Stimulated activated CD4-positive, alpha-beta T cell treated with anti-CD3 and anti-CD28 coated beads, TNF-alpha, amount 100 ng/mL, for 4 hours (primary cell): Measurements from ENCODE around the gene APOA1.
"Not testable (repeated sequence)": the region's sequence is repeated elsewhere in the genome, so short reads cannot be mapped to it uniquely, and the experiment has no call there.

ENCODE experiments used
- DNase-seq, 3 experiments: peaks; one replicate each; pipeline ENCODE4 v3.0.0-alpha.2; 2020; ENCODE audit warnings: low read depth in 3 of 3

APOA1 gene

DNA sequence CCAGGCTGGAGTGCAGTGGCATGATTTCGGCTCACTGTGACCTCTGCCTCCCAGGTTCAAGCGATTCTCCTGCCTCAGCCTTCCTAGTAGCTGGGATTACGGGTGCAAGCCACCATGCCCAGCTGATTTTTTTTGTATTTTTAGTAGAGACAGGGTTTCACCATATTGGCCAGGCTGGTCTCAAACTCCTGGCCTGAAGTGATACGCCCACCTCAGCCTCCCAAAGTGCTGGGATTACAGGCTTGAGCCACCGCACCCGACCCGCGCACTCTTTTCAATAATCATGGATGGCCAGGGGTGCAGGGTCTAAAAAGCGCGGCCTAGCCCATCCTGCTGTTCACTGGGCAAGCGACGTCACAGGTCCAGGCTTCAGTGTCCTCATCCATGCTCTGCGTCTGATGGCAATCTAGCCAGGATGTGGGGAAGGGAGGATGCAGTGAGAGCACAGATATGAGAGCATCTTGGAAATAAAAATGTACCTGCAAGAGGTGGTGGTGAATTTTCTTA, 2.8 kb downstream of the APOA1 start:
- DNase-seq, result not testable (repeated sequence)

DNA sequence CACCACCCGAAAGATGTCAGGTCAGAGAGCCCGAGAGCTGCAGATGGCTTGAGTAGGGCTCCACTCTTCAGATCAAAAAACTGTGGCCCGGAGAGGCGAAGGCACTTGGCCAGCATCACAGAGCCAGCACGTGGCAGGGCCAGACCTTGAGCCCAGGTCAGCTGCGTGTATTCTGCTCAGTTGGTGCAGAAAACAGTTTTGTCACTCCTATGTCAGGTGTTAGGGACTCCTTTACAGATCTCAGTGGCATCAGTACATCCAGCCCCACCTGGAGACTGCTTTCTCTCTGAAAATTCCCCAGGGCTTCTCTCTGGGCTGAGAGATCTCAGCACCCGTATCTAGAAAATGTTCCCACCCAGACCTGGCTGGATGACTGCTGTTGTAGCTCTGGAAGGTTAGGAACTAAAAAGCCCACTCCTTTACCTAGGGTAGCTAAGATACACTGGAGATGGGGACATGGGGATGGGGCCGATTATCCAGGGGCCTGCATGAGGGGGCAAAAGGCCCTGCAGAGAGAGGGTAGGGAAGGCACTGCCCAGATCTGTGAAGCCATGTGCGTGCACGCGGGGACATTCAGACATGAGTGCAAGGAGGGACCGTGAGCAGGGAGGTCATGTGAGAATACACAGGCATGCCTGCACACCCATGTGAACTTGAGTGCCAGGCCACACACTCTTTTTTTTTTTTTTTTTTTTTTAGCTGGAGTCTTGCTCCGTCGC, 3.4 kb downstream of the APOA1 start:
- DNase-seq, result no peak

DNA sequence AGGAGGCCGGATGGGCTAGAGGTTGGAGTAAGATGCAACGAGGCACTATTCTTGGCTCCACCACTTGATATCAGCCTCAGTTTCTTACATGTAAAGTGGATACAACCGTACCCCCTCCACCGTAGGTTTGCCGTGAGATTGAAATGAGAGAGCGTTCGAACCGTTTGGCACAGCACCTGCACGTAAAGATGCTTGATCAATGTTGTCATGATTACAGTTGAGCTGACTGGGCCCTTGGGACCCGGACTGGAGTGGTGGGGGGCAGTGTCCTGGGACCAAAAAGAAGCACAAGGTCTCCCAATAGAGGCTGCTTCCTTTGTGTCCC, 4.0 kb downstream of the APOA1 start:
- DNase-seq, result no peak

DNA sequence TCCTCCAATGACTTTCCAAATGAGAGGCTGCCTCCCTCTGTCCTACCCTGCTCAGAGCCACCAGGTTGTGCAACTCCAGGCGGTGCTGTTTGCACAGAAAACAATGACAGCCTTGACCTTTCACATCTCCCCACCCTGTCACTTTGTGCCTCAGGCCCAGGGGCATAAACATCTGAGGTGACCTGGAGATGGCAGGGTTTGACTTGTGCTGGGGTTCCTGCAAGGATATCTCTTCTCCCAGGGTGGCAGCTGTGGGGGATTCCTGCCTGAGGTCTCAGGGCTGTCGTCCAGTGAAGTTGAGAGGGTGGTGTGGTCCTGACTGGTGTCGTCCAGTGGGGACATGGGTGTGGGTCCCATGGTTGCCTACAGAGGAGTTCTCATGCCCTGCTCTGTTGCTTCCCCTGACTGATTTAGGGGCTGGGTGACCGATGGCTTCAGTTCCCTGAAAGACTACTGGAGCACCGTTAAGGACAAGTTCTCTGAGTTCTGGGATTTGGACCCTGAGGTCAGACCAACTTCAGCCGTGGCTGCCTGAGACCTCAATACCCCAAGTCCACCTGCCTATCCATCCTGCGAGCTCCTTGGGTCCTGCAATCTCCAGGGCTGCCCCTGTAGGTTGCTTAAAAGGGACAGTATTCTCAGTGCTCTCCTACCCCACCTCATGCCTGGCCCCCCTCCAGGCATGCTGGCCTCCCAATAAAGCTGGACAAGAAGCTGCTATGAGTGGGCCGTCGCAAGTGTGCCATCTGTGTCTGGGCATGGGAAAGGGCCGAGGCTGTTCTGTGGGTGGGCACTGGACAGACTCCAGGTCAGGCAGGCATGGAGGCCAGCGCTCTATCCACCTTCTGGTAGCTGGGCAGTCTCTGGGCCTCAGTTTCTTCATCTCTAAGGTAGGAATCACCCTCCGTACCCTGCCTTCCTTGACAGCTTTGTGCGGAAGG, 4.8 kb downstream of the APOA1 start:
- DNase-seq, result no peak

DNA sequence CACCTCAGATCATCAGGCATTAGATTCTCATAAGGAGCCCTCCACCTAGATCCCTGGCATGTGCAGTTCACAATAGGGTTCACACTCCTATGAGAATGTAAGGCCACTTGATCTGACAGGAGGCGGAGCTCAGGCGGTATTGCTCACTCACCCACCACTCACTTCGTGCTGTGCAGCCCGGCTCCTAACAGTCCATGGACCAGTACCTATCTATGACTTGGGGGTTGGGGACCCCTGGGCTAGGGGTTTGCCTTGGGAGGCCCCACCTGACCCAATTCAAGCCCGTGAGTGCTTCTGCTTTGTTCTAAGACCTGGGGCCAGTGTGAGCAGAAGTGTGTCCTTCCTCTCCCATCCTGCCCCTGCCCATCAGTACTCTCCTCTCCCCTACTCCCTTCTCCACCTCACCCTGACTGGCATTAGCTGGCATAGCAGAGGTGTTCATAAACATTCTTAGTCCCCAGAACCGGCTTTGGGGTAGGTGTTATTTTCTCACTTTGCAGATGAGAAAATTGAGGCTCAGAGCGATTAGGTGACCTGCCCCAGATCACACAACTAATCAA, 5.6 kb downstream of the APOA1 start:
- DNase-seq, result no peak

DNA sequence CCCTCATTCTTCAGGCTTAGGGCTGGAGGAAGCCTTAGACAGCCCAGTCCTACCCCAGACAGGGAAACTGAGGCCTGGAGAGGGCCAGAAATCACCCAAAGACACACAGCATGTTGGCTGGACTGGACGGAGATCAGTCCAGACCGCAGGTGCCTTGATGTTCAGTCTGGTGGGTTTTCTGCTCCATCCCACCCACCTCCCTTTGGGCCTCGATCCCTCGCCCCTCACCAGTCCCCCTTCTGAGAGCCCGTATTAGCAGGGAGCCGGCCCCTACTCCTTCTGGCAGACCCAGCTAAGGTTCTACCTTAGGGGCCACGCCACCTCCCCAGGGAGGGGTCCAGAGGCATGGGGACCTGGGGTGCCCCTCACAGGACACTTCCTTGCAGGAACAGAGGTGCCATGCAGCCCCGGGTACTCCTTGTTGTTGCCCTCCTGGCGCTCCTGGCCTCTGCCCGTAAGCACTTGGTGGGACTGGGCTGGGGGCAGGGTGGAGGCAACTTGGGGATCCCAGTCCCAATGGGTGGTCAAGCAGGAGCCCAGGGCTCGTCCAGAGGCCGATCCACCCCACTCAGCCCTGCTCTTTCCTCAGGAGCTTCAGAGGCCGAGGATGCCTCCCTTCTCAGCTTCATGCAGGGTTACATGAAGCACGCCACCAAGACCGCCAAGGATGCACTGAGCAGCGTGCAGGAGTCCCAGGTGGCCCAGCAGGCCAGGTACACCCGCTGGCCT, 7.1 kb downstream of the APOA1 start:
- no peak for DNase-seq

DNA sequence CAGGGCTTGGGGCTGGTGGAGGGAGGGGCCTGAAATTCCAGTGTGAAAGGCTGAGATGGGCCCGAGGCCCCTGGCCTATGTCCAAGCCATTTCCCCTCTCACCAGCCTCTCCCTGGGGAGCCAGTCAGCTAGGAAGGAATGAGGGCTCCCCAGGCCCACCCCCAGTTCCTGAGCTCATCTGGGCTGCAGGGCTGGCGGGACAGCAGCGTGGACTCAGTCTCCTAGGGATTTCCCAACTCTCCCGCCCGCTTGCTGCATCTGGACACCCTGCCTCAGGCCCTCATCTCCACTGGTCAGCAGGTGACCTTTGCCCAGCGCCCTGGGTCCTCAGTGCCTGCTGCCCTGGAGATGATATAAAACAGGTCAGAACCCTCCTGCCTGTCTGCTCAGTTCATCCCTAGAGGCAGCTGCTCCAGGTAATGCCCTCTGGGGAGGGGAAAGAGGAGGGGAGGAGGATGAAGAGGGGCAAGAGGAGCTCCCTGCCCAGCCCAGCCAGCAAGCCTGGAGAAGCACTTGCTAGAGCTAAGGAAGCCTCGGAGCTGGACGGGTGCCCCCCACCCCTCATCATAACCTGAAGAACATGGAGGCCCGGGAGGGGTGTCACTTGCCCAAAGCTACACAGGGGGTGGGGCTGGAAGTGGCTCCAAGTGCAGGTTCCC, 7.8 kb downstream of the APOA1 start, which contains the start of gene APOC3:
Gene APOC3 (plus strand): TSS at position 383 of the 659 bp plus-strand sequence. CDS start 676 bp downstream, outside the sequence.
- DNase-seq, result no peak

DNA sequence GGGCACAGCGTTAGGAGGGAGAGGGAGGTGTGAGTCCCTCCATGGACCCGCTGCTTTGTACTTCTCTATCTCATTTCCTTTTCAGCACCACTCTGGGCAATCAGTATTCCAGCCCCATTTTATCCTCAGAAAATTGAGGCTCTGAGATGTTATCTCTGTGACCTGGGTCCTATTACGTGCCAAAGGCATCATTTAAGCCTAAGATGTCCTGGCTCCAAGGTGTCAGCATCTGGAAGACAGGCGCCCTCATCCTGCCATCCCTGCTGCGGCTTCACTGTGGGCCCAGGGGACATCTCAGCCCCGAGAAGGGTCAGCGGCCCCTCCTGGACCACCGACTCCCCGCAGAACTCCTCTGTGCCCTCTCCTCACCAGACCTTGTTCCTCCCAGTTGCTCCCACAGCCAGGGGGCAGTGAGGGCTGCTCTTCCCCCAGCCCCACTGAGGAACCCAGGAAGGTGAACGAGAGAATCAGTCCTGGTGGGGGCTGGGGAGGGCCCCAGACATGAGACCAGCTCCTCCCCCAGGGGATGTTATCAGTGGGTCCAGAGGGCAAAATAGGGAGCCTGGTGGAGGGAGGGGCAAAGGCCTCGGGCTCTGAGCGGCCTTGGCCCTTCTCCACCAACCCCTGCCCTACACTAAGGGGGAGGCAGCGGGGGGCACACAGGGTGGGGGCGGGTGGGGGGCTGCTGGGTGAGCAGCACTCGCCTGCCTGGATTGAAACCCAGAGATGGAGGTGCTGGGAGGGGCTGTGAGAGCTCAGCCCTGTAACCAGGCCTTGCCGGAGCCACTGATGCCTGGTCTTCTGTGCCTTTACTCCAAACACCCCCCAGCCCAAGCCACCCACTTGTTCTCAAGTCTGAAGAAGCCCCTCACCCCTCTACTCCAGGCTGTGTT, 8.5 kb downstream of the APOA1 start:
- no peak for DNase-seq

DNA sequence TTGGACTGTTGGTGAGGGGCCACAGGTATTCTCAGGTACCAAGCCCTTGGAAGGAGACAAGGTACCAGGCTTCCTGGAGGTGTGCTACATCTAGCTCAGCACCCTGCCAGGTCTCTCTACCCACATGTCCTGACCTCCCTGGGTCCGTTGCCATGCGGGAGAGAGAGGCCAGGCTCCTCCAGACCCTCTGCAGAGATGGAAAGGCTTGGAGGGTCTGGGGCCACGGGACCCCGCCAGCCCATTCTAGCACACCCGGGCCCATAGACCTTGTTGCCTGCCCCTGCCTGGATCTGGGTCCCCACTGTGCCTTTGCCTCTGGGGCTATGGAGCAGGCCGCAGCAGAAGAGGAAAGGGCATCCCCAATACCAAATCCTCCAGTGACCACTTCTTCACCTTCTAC, 10.0 kb downstream of the APOA1 start:
- no peak for DNase-seq

DNA sequence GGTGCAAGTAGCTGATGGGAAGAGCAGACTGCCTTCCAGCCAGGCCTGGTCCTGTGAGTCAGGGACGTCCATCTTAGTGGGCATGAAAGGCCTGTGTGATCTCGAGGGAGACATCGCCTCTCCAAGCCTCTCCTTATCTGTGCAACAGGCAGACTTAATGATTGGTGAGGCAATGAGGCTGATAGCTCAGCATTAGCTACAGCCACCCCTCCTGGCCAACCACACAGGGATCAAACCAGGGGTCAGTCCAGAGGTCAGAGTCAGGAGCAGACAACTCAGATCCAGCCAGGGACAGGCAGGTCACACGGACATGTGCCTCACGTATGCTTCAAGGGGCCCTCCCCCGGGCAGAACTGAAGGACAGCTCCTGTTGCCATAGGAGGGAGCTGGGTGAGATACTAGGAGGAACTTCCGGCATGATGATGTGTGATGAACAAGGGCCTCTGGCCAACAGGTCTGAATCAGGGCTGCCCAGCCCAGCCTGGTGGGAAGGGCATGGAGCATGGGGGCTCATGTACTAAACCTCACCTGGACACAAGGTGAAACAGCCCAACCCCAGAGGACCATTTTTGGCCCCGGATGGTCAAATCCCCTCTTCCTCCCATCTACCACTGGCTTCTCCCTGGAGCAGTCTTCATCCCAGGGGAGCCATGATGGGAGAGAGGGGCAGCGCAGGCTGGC, 10.5 kb downstream of the APOA1 start:
- DNase-seq, result no peak

DNA sequence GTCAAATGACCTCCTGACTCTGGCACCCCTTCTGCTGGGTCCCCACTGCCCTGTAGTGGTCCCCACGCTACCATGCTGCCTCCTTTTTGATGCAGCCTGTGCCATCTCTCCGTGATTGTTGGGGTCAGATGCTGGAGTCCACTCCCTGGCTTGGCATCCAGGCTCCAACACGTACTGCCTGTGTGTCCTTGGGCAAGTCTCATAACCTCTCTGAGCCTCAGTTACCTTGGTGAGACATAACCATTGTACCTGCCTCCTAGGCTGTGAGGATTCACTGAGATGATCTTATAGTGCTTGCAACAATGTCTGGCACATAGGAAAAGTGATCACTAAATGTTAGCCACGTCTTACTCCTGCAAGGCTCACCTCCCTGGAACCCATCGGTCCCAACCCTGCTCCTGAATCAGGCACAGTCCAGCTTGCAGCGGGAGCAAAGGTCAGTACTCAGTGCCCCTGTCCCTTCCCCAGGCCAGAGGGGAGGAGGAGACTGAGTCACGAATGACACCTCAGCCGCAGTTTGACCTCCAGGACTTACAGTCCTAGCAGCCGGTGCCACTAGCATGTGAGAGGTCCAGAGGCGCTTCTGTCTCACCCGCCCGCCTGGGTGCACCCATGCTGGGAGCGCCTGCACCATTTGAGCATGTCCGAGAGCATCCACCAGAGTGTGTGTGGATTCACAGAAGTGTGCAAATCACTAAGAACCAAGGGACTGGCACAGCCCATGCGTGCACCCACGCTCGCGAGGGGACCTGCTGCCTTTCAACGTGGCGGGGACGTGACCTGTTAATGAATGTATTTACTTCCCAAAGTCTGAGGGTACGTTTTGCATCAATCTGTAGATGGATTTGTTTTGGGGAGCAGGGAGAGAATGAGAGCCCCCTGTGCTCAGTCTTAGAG, 11.3 kb downstream of the APOA1 start:
- DNase-seq, result no peak

DNA sequence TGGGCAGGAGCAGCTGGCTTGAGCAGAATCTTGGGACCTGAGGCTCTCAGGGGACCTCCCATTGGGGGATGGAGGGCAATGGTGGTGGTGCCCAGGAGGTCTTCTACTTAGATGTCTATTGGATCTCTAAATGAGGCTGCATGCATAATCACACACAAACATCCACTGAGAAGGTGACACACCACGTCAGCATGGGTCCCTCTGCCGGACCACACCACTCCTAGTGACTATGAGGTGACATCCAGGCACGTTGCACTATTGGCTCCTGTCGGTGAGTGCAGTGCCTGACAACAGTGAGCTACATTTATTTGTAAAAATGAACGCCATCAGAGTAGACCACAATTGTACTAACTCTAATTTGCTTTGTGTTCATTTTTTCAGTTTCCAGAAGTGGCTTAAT, 12.0 kb downstream of the APOA1 start:
- DNase-seq, result no peak

DNA sequence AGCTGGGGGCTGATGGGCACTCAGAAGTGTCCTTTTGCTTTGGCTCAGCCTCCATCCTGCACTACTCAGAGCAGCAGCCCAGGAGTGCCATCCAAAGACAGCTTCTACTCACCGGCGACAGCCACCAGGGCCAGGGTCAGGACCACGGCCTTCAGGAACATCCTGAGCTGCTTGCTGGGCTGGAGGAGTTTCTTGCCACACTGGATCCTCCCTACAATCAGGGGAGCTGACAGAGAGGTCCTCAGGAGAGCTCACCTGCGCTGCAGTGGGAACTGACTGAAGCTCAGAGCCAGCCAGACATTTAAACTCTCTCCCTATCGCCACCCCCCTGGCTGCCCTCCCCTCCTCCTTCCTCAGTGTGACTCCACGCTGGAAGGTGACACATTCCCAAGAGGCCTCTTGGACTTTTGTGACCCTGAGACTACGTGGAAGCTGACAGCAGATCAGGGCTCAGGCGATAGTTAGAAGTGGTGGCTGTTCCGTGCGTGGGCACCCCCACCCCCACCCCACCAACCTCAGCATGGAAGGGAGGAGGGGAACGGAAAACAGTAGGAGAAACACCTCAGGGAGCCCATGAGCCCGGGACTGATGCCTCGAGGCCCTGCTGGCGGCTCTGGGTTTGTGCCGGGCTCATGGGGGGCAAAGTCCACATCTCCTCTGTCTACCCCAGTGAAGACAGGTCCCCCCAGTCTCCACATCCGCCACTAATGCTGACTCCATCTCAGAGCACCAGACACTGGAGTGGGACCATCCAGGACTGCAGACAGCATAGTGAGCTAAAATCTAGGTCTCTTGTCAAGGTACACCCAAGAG, 14.2 kb downstream of the APOA1 start, which contains the start of gene APOA4:
Gene APOA4 (minus strand): TSS at position 274 of the 813 bp plus-strand sequence. CDS start 113 bp downstream, at position 161.
- DNase-seq, result no peak

DNA sequence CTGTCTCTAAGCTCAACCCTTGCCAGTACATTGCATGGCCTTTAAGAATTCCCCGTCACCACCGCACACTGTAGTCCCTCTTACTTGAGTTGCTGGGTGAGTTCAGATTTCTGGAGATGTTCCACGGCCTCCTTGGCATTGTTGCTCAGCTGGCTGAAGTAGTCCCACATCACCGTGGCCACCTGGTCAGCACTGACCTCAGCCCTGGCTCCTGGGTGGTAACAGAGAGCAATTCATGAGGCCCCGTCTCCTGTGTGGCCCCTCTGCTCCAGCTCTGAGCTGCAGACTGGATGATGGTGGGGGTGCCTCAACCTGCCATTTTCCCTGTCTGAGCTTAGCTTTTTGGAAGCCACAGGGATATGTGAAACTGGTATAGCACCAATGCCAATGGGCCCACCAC, 14.8 kb downstream of the APOA1 start:
- no peak for DNase-seq

DNA sequence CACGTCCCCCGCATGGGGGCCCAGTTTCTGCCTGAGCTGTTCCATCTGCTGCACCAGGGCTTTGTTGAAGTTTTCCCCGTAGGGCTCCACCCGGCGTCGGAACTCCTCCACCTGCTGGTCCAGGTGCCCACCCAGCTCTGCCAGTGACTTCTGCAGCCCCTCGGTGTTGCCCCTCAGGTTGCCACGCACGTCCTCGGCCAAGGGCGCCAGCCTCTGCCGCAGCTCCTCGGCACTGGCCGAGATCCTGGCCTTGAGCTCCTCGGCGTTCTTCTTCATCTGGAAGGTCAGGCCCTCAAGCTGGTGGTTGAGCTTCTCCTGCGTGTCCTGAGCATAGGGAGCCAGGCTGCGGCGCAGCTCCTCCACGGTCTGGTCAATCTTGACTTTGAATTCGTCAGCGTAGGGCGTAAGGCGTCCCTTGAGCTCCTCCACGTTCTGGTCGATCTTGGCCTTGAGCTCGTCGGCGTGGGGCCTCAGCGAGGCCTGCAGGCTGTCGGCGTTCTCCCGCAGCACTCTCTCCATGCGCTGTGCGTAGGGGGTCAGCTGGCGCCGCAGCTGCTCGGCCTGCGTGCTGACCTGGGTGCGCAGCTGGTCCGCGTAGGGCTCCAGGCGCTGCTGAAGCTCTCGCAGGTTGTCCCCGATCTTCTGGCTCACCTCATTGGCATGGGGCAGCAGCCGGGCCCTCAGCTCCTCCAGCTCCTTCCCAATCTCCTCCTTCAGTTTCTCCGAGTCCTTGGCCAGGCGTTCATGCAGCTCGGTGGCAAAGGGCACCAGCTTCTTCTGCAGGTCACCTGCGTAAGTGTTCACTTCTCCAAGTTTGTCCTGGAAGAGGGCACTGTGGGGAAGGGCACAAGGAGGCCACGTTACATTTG, 16.1 kb downstream of the APOA1 start:
- no peak for DNase-seq

DNA sequence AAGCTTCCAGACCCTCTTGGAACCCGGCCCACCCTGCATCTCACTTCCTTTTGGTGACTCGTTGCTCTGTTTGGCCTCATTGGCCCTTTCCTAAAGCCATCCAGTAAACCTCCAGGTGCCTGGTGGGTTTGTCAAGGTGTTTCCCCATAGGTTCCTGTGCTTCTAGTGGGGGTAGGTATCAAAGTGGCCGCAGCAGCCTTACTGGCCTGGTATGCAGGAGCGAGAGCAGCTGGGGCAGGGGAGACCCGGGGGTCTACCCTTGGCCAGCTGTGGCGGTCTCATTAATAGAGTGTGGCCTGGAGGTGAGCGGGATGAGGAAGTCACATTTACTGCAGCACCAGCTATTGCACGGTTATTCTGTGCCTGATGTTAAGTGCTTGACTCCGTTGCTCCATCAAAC, 18.4 kb downstream of the APOA1 start:
- DNase-seq, result no peak

DNA sequence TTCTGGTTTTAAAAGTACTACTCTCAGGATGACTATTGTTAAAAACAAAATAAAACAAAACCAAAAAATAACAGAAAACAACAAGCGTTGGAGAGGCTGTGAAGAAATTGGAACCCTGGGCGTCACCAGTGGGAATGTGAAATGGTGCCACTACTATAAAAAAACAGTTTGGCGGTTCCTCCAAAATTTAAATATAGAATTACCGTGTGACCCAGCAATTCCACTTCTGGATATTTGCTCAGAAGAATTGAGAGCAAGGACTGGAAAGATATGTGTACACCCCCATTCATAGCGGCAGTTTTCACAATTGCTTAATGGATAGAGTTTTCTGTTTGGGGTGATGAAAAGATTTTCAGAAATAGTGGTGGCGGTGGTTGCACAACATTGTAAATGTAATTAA, 22.9 kb downstream of the APOA1 start:
- DNase-seq, result no peak
